ENCODE measurements around the gene MRPL50. TPM values are rescaled to one million over a fixed set of nuclear protein-coding genes. Genes with fewer than 3 reads are reported as not detected.

Gene MRPL50
- total and polyA plus RNA-seq, 9 of the 15 experiments (the other 6 are each of a cell fraction or from before 2014, with no cell fraction given) = 17.5 to 107 (median 37.4) TPM

DNA sequence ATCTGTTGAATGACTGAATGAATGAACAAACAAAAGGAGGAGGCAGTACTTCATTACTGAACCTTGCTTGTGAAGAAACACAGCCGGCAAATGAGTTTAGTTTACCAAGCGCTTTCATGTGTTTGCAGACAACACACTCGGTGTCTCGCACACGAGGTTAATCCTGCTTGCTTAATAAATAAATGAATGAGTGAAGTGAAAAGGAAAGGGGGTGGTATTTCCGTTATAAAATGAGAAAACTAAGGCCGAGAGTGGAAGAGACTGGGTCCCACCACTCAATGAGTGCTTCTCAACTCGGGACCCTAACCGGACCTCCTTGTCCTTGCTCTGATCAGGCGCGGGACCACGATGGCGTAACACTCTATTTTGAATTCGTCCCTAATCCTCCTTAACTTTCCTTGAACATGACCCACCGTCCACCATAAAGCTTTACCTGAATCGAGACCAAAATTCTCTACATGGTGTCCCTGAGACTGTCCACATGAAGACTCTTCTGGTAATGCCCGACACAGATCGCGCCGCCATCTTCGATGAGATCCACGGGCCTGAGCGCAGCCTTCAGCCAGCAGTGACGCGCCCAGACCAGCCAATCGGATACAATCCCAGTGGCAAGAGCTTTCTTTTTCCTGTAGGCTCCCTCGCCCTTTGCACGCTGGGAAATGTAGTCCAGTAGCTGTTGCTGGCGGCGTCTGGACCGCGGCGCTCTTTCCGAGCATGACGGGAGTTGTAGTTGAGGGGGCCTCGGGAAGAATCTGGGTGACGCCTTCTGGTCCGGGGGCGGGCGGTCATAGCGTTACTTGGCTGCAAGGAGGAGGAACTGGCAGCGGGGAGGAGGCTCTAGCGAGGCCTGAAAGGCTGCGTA, at the start of gene MRPL50, which contains the start of gene ZNF189 (continued):
- TF ChIP-seq, protein P1, sequence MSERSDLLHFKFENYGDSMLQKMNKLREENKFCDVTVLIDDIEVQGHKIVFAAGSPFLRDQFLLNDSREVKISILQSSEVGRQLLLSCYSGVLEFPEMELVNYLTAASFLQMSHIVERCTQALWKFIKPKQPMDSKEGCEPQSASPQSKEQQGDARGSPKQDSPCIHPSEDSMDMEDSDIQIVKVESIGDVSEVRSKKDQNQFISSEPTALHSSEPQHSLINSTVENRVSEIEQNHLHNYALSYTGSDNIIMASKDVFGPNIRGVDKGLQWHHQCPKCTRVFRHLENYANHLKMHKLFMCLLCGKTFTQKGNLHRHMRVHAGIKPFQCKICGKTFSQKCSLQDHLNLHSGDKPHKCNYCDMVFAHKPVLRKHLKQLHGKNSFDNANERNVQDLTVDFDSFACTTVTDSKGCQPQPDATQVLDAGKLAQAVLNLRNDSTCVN (CRISPR knock-in tag; IDR thresholded peaks at IDR 0.05) = no peak
- TF ChIP-seq EGR1 (conservative IDR thresholded peaks at IDR 0.05) (peak; percentile 95), COPS2 (conservative IDR thresholded peaks at IDR 0.05) (no peak), ZNF561 (CRISPR knock-in tag; conservative IDR thresholded peaks at IDR 0.05) (no peak), FOXJ3 (CRISPR knock-in tag; IDR thresholded peaks at IDR 0.05) (no peak), FOSL1 (tag; conservative IDR thresholded peaks at IDR 0.05) (0 out of 2 replicates have a peak, but pooled peaks have one; percentile 42), RBBP5 (IDR thresholded peaks at IDR 0.05; ENCODE audit: borderline replicate concordance, insufficient read depth, low read length, poor library complexity, severe bottlenecking) (peak; percentile 85), RAD51 (IDR thresholded peaks at IDR 0.05; ENCODE audit: borderline replicate concordance, low read depth) (no peak), ZNF217 (CRISPR knock-in tag; IDR thresholded peaks at IDR 0.05) (no peak), NCOA1 (IDR thresholded peaks at IDR 0.05; ENCODE audit: low read depth) (no peak), ZNF431 (CRISPR knock-in tag; IDR thresholded peaks at IDR 0.05) (0 out of 2 replicates have a peak, but pooled peaks have one; percentile 34)
- TF ChIP-seq, protein P2, sequence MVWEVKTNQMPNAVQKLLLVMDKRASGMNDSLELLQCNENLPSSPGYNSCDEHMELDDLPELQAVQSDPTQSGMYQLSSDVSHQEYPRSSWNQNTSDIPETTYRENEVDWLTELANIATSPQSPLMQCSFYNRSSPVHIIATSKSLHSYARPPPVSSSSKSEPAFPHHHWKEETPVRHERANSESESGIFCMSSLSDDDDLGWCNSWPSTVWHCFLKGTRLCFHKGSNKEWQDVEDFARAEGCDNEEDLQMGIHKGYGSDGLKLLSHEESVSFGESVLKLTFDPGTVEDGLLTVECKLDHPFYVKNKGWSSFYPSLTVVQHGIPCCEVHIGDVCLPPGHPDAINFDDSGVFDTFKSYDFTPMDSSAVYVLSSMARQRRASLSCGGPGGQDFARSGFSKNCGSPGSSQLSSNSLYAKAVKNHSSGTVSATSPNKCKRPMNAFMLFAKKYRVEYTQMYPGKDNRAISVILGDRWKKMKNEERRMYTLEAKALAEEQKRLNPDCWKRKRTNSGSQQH (CRISPR knock-in tag; IDR thresholded peaks at IDR 0.05) = no peak
- TF ChIP-seq, protein P3, sequence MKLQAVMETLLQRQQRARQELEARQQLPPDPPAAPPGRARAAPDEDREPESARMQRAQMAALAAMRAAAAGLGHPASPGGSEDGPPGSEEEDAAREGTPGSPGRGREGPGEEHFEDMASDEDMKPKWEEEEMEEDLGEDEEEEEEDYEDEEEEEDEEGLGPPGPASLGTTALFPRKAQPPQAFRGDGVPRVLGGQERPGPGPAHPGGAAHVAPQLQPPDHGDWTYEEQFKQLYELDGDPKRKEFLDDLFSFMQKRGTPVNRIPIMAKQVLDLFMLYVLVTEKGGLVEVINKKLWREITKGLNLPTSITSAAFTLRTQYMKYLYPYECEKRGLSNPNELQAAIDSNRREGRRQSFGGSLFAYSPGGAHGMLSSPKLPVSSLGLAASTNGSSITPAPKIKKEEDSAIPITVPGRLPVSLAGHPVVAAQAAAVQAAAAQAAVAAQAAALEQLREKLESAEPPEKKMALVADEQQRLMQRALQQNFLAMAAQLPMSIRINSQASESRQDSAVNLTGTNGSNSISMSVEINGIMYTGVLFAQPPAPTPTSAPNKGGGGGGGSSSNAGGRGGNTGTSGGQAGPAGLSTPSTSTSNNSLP (IDR thresholded peaks at IDR 0.05; ENCODE audit: borderline replicate concordance, low read depth, low read length) = no peak
- TF ChIP-seq, protein P4, sequence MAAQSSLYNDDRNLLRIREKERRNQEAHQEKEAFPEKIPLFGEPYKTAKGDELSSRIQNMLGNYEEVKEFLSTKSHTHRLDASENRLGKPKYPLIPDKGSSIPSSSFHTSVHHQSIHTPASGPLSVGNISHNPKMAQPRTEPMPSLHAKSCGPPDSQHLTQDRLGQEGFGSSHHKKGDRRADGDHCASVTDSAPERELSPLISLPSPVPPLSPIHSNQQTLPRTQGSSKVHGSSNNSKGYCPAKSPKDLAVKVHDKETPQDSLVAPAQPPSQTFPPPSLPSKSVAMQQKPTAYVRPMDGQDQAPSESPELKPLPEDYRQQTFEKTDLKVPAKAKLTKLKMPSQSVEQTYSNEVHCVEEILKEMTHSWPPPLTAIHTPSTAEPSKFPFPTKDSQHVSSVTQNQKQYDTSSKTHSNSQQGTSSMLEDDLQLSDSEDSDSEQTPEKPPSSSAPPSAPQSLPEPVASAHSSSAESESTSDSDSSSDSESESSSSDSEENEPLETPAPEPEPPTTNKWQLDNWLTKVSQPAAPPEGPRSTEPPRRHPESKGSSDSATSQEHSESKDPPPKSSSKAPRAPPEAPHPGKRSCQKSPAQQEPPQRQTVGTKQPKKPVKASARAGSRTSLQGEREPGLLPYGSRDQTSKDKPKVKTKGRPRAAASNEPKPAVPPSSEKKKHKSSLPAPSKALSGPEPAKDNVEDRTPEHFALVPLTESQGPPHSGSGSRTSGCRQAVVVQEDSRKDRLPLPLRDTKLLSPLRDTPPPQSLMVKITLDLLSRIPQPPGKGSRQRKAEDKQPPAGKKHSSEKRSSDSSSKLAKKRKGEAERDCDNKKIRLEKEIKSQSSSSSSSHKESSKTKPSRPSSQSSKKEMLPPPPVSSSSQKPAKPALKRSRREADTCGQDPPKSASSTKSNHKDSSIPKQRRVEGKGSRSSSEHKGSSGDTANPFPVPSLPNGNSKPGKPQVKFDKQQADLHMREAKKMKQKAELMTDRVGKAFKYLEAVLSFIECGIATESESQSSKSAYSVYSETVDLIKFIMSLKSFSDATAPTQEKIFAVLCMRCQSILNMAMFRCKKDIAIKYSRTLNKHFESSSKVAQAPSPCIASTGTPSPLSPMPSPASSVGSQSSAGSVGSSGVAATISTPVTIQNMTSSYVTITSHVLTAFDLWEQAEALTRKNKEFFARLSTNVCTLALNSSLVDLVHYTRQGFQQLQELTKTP (IDR thresholded peaks at IDR 0.05; ENCODE audit: low read depth in 1 of 2, partially characterized antibody in 2 of 2) = peak; percentile 32 to 96
- TF ChIP-seq, protein P5, sequence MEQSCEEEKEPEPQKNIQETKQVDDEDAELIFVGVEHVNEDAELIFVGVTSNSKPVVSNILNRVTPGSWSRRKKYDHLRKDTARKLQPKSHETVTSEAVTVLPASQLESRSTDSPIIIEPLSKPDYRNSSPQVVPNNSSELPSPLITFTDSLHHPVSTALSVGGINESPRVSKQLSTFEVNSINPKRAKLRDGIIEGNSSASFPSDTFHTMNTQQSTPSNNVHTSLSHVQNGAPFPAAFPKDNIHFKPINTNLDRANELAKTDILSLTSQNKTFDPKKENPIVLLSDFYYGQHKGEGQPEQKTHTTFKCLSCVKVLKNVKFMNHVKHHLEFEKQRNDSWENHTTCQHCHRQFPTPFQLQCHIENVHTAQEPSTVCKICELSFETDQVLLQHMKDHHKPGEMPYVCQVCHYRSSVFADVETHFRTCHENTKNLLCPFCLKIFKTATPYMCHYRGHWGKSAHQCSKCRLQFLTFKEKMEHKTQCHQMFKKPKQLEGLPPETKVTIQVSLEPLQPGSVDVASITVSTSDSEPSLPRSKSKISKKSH (CRISPR knock-in tag; IDR thresholded peaks at IDR 0.05) = no peak

Data from K562 (cell line).